ENCODE results near the gene HDGF.
A peak's percentile ranks its signal among the peaks of the same experiment; 100 is the strongest.

HDGF gene

DNA sequence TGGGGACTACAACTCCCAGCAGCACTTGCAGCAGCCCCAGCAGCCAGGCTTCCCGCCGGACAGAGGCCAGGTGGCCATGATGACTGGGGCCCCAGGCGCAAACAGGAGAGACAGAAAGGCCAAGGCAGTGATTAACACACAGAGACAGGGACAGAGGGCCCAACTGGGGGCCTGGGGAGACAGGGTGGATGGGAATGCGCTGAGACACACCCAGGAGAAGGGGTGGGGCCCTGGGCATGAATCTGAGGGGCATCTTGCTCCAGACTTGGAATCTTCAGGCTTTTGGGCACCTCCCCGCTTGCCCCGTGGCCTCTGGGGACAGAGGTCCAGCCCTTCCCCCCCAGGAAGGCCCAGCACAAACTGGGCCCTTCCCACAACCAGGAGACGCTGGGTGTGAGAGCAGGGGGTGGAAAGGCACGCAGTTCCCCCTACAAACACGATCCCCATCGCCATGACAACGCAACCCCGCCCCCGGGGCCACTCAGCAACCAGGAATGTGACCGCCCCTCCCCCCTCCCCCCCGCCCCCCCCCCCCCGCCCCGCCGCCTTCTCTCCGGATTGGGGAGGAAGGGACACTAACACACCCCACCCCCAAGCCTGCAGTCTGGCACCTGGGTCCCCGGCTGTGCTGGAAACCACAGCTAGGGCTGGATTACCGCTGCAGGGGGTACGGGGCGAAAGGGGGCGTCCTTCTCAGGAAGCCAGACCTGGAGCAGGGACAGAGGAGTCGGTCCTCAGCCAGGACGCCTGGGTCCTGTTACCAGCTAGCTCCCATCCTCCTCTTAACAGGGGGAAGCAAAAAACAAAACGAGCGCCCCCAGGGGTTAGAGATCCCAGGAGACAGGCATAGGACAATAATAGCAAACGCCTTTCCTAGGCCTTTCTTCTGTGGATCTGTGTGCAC is 4.5 kb downstream of the HDGF start:
- DNase-seq, result peak; percentile 97

DNA sequence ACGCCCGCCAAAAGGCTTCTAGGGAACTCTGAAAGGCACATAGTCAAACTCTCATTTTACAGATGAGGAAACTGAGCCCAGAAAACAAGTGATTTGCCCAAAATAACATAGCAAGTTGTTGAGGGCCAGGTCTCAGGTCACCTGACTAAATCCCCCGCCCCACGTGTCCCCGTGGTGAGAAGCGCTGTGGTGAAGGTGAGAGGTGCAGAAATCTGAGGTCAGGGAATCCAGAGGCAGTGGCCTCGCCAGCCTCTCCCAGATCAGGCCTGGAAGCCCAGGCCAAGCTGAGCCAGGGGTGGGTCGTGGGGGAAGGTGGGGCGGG is 5.1 kb downstream of the HDGF start:
- no peak for DNase-seq

DNA sequence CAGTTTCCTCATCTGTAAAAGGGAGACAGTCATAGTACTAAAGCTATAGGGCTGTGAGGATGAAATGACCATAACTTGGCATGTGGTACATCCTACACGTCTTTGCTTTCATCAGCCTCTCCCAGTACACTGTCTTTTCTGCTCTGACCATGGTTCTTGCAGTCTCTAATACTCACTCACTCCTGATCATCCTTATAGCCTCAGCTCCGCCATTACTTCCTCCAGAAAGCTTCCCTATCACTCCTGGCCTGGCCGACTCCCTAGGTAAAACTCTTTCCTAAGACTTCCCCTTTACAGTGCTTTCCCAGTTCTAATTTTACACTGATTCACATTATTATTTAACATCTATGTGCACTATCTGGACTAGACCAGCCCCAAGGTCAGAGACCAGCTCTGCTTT is 5.6 kb downstream of the HDGF start:
- DNase-seq, result no peak

DNA sequence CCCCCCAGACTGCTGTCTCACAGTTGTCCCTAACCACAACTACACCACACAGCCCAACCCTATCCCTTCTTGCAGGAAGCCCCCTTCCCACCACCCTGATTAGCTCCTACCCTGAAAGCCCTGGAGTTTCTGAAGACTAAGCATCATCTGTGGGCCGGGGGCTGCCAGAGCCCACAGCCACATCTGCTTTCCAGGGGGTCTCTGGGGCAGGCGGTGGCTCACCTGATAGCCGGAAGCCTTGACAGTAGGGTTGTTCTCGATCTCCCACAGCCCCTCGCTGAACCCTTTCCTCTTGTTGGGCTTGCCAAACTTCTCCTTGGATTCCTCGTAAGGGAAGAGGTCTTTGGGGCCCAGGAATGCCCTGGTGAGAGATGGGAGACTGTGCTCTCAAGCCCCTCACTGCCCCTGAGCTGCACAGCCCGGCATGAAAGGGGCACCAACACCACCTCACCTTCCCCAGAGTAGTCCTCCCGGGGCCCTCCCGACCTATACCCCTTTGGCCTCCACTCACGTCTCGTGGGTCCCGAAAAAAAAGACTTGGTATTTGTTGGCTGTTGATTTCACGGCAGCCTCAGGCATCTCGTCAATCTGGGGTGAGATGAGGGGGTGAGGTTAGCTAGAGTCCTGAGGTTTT is 6.6 kb downstream of the HDGF start:
- DNase-seq, result no peak

DNA sequence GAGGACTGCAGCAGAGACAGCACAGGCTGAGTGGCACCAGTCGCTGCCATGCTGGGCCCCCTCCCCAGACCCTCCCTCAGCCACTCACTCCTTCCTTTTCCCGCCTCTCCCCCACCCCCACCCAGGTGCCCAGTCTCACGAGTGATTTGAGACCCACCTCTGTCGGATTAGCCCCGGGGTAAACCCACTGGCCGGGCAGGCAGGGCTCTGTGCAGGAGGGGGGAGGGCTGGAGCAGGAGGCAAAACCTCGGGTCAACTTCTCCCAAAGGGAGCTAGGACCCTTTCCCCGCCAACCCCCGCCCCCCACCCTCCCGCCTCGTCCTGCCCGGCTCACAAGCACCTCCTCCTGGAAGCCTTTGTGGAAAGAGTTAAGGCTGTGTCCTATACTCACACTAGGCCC is 7.1 kb downstream of the HDGF start:
- no peak for DNase-seq

DNA sequence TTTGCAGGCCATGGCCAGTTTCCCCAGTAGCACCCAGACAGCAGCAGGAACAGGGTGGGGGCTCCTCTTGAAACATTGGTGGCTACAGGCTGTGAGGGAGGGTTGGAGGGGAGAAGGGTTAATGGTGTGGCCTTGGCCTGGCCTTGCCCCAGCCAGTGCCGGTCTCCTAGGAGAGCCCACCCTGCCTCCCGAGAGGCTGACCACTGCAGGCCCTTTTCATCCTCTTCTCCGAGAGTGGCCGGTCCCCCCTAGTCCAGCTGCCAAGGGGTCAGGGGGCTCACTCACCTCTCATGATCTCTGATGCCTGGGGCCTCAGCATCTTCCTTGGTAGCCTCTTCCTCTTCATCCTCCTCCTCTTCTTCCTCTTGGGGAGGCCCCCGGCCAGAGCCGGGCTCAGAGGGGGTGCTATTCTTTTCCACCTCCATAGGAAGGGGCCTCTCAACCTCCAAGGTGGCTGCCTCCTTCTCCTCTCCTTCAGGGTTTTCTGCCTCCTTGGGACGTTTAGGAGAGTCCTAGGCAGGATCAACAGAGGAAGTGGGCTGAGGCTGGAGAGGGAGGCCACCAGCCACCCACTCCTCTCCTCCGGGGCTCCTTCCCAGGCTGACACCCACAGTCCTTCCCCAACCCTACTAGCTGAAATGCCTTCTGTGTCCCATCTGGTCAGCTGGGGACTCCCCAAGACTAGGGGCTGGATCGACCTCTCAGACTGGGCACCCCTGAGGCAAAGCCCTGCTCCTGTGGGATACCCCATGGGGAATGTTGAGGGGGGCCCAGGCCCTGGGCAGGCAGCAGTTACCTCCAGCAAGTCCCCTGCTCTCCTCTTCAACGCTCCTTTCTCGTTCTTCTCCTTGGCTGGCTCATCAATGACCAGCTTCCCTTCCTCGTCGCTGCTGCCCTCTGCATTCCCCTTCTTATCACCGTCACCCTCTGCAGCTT is 7.8 kb downstream of the HDGF start:
- no peak for DNase-seq

DNA sequence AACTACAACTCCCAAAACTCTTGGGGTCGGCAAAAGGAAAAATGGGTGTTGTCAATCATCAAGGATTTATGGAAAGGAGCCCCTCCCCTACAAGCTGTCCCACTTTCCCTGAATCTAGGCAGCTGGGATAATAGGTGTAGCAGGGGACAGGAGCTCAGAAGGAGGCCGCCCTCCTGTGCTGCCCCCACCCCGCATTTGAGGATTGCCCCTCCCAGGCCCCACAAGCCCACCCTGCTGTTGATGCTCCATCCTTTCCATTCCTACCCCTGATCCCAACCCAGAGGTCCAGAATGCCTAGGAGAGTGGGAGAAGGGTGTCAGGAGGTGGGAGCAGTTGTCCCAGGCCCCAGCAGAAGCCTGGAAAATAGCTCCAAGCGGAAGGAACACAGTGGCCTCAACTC is 8.7 kb downstream of the HDGF start:
- DNase-seq, result no peak

DNA sequence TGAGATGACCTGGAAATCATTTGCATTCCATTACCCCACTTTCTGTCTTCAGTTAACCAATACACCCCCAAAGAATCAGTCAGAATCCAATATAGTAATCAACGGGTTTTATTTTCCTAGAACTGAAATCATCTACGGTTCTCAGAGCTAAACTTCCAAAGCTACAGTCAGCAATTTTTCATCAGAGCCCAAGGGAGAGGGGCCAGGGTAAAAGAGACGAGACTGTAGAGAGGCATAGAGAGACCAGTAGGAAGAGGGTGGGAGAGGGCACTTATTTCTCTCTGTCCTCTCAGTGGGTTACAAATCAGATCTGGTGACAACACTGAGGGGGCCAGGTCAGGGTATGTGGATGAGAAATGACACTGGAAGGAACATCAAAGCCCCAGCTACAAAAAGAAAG is 9.5 kb downstream of the HDGF start:
- no peak for DNase-seq

DNA sequence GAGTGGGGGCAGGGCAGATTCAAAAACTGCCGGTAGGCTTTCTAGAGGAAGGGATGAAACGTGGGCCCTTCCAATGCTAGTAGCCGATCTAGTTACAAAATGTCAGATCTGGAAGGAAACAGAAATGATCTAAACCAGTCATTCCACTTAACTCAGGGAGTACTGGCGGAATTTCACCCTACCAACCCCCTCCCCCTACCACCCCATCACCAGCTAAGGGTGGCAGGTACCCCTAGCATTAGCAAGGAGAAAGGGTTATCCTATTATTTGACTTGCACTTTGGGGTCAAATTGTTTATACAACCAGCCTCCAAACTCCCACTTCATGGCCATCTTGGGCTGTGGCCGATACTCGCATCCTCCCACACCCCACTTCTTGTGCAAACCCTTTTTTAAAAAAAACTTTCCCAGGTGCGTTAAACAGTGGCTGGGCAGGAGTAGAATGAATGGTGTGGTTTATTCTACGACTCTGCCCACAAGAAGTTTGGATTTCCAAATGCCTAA is 9.9 kb downstream of the HDGF start:
- no peak for DNase-seq

DNA sequence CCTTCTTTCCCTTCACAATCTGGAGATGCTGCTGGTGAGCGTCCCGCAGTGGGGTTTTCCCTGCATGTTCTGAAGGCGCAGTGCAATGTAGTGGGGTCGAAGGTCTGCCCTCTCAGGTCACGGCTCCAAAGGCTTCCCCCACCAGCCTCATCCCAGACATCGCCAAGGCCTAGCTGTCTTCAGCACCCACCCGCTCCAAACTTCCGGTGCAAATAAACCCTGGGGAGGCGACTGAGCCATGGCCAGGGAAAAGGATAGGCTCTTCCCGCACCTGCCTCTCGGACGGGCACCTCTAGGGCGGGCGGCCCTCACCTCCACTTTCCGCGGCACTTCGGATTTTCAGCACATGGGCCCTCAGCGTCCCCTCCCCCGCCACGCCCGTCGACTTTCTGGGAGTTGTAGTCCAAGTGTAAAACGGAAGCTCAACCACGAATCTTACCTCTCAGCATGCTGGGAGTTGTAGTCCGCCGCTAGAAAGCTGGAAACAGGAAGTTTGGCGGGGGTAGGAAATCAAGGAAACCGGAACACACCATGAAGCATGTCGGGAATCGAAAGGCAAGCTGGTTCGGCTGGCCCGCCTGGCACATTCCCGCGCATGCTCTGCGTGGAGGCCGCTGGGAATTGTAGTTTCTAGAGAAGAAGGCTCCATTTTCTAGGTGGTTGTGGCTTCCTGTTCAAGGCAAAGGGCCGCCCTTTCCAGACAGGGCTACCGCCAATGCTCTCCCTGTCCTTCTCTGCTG is 10.6 kb downstream of the HDGF start, which contains the start of gene MRPL24:
MRPL24 (minus strand) TSS at position 348 of the 740 bp plus-strand sequence. CDS start 2,384 bp downstream, outside the sequence.
- DNase-seq, result peak; percentile 100

DNA sequence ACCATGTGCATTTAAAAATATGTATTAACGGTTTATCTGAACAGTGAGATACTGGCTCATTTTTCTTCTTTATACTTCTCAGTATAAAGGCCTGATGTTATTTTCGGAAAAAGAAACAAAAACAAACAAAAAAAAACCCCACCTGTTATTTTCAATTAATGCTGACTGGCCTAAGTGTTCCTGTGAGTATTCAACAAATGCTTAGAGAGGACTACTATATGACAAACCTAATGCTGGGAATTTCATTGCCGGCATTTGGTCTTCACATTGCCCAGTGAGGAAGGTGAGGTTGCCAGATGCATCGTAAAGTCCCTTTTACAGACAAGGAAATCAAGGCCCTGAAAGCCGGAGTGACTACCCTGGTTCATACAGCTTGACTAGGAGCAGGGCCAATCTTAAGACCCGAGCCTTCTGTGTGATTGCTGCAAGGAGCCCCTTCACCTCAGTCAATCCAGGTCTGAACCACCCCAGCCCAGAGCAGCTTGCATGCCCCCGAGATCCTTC is 11.2 kb downstream of the HDGF start:
- no peak for DNase-seq

DNA sequence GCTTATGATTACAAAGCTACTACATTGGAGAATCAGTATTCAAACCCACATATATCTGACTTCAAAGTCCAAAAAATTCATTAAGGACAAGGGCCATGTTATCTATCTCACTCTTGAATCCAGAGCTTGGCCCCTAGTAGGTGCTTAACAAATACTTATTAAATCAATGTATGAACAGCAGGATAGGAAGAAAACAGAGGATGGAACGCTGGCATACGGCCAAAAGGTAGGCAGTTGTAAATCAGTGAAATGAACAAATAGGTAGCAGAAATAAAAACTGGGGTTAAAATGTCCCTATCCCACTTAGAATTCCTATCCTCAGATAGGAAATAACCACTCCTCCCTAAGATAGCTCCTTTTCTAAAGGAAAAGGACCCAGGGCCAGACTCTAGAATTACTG is 12.6 kb downstream of the HDGF start:
- no peak for DNase-seq

DNA sequence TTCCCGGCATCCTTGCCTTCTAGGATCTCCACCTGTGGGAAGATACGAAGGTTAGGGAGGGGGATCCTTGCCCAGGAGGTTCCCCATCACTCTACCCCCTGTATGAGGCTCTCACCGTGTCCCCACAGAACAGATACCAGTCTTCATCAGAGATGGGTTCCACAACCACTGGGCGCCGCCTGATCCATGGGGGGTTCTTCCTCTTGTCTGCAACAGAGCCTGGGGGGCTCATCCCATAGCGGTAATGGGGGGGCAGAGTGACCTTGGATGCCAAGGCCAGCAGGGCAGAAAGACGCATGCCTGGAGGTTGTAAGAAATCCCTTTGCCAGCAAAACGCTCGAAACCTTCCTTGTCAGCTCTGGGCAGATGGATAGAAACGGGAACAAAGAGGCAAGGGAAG is 13.1 kb downstream of the HDGF start:
- no peak for DNase-seq

DNA sequence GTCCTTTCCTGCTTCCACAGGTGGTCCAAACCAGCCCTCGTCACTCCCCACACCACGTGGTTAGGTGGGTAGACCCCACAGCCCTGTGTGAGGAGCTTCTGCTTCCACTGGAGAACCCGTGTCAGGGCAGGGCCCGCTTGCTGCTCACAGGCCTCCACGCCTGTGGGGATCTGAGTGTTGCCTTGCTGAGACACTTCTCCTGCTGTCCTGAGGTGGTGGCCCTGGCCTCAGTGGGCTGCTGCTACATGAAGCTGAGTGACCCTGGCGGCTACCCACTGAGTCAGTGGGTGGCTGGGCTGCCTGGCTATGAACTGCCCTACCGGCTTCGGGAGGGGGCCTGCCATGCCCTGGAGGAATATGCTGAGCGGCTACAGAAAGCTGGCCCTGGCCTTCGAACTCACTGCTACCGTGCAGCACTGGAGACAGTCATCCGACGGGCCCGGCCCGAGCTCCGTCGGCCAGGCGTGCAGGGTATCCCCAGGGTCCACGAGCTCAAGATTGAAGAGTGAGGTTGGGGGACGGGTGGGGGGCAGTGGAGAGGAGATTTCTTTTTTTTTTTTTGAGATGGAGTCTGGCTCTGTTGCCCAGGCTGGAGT is 17.4 kb downstream of the HDGF start:
- DNase-seq, result no peak

DNA sequence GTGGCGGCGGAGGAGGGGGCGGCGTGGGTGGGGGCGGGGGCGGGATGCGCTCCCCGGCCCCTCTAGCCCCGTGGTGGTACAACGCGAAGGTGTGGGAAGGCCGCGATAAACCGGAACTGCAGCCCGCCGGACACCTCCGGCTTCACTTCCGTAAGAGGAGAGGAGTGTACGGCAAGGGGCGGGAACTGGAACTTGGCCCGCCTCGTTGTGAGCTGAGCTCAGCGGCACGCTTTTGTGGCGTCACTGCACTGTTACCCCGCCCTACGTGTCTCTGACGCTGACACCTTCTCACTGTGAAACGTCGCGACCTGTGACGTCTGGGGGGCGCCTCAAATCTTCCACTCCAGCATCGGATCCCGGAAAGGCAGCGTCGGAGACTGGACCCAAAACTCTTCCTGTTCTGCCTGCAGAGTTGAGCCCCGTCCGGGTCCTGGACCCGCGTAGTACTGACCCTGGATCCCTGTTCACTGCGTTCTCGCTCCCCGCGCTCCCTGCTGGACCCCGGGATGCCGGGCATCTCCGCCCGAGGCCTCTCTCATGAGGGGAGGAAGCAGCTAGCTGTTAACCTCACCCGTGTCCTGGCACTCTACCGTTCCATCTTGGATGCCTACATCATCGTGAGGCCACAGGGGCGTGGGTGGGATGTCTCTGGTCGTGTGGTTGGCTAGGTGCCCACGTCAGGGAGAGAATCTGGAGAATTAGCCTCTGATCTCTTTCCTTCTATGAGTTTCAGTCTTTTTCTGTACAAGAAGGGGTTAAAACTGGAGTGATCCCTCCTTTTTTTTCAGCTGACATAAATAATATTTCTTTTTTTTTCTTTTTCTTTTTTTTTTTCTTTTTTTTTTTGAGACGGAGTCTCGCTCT is 22.6 kb downstream of the HDGF start, which contains the start of gene ISG20L2:
ISG20L2 (minus strand) TSS at position 168 of the 864 bp plus-strand sequence. CDS start 1,114 bp downstream, outside the sequence.
- peak; percentile 97 for DNase-seq

DNA sequence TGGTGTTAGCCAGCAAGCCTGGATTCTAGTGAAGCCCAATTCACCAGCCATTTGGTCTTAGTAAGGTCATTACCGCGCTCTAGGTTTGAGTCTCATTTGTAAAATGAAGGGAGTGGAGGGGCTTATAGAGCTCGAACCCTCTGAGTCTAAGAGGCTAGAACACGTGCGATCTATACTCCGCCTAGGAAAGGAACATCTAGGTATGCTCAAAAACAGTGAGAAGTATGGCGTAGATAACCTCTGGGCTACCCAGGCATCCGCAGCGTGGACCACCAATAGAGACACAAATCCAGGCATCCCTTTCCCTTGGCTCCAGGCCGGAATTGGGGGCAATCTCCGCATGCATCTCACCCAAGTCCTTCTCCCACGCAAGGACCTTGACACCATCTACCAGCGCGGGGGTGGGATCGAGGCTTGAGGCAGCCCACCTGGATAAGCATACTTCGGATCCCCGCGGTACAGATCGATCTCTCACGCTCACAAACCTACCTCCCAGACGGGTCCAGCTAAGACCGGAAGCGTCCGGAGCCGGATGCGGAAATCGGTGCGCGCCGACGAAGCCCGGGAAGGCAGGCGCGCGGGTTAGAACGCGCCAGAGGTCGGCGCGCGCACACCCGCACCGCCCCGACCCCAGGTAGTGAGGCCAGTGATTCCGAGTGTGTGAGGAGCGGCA is 23.4 kb downstream of the HDGF start, which contains the start of gene METTL25B:
METTL25B (plus strand) TSS at position 544 of the 673 bp plus-strand sequence. CDS start 636 bp downstream, outside the sequence.
- peak; percentile 83 for DNase-seq

DNA sequence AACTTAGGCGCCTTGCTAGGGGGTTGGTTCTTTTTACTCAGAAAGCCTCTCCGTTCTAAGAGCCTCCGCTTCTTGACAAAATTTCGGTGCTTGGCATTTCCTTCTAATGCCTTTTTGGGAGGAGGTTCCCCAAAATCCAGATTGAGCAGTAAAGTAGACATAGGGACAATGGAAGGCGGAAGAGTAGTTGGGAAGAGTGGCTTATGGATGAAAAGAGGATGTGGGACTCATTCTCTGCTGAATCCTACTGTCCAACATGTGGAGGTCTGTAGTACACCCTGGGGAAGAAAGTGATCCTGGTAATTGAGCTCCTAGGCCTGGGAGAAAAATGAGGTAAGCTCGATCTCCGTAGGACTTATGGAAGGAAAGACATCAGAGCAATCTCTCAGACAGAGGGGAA is 24.0 kb downstream of the HDGF start:
- no peak for DNase-seq

DNA sequence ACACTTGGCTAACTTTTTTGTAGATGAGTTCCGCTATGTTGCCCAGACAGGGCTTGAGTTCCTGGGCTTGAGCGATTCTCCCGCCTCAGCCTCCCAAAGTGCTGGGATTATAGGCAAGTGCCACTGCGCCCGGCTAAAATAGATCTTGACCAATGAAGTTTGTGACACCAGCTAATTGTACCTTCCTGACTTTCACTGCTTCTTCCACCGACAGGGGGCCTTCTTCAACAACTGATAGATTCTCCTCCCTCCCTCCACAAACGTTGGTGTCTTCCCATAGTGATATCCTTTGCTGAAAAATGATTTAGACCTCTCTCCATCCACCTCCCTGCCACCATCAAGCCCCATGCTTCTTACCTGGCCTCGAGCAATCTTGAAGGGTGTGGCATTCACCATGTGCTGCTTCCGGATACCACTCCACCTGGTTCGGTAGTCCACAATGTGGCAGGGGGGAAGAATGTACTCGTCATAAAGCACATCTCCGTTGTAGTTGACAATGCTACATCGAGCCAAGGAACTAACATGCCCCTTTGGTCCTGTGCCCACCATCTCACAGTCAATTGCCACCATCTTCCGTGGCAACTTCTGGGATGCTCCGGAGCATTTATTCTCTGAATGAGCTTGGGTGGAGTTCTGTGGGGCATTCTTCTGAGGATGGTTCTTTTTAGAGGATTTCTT is 24.8 kb downstream of the HDGF start:
- DNase-seq, result peak; percentile 75
